ENCODE measurements around the gene KIRREL3.

- TF ChIP-seq, protein P1, sequence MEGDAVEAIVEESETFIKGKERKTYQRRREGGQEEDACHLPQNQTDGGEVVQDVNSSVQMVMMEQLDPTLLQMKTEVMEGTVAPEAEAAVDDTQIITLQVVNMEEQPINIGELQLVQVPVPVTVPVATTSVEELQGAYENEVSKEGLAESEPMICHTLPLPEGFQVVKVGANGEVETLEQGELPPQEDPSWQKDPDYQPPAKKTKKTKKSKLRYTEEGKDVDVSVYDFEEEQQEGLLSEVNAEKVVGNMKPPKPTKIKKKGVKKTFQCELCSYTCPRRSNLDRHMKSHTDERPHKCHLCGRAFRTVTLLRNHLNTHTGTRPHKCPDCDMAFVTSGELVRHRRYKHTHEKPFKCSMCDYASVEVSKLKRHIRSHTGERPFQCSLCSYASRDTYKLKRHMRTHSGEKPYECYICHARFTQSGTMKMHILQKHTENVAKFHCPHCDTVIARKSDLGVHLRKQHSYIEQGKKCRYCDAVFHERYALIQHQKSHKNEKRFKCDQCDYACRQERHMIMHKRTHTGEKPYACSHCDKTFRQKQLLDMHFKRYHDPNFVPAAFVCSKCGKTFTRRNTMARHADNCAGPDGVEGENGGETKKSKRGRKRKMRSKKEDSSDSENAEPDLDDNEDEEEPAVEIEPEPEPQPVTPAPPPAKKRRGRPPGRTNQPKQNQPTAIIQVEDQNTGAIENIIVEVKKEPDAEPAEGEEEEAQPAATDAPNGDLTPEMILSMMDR (IDR thresholded peaks at IDR 0.05): no peak
- no peak for TF ChIP-seq EP300 (IDR thresholded peaks at IDR 0.05)
- no peak for TF ChIP-seq POLR2A (IDR thresholded peaks at IDR 0.05)
Observed at GRCh38 chr11:126488591-126489370, 511.8 kb downstream of the KIRREL3 start.

Data from ovary (tissue), 3 donors.